Tongue (tissue), 2 donors: ENCODE results near the gene INF2. TPM values are rescaled to one million over a fixed set of nuclear protein-coding genes. Genes with fewer than 3 reads are reported as not detected.
A peak's percentile ranks its signal among the peaks of the same experiment; 100 is the strongest.

ENCODE experiments used
- DNase-seq: peaks from one replicate; pipeline ENCODE4 v3.0.0-alpha.2; 2015
- total RNA-seq: library from RNA; depleted of rRNA; stranded (reverse); fragments of >200 nt; gene quantifications from one replicate; pipeline ENCODE4 v1.2.3, GENCODE V29; 2014

Gene INF2
- total RNA-seq, 1 donor from 2014 or later: 39.3 TPM

- DNase-seq: no peak
Measured at GRCh38 chr14:104751539-104752422, 62.4 kb downstream of the INF2 start.

GRCh38 chr14:104752423-104752734 lies 63.0 kb downstream of the INF2 start:
- no peak for DNase-seq

GRCh38 chr14:104752735-104753527 lies 63.5 kb downstream of the INF2 start, which contains the start of gene SIVA1:
Gene SIVA1, plus strand, starts transcription at chr14:104753147. Its CDS starts 55 bp downstream, at chr14:104753202.
- DNase-seq: peak; percentile 99

- no peak for DNase-seq
Measured at GRCh38 chr14:104753528-104754212, 64.3 kb downstream of the INF2 start.

GRCh38 chr14:104754213-104754851 lies 64.9 kb downstream of the INF2 start:
- DNase-seq: no peak

- no peak for DNase-seq
Measured at GRCh38 chr14:104755621-104756020, 66.2 kb downstream of the INF2 start.

GRCh38 chr14:104756477-104757237 lies 67.2 kb downstream of the INF2 start:
- DNase-seq: no peak

GRCh38 chr14:104757238-104757585 lies 67.8 kb downstream of the INF2 start:
- DNase-seq: no peak

GRCh38 chr14:104757681-104758392 lies 68.4 kb downstream of the INF2 start:
- no peak for DNase-seq

GRCh38 chr14:104758981-104759969 lies 69.9 kb downstream of the INF2 start:
- no peak for DNase-seq

- no peak for DNase-seq
Measured at GRCh38 chr14:104765517-104765916, 76.1 kb downstream of the INF2 start.

- DNase-seq: no peak
Measured at GRCh38 chr14:104766256-104766862, 76.9 kb downstream of the INF2 start.

- no peak for DNase-seq
Measured at GRCh38 chr14:104766863-104767633, 77.6 kb downstream of the INF2 start.

- no peak for DNase-seq
Measured at GRCh38 chr14:104767634-104767918, 78.2 kb downstream of the INF2 start.

GRCh38 chr14:104768437-104769323 lies 79.3 kb downstream of the INF2 start:
- DNase-seq: peak; percentile 93

- DNase-seq: no peak
Measured at GRCh38 chr14:104769324-104770071, 80.1 kb downstream of the INF2 start.

- no peak for DNase-seq
Measured at GRCh38 chr14:104770072-104770579, 80.7 kb downstream of the INF2 start.
